Upper lobe of right lung (tissue), 1 donor: ENCODE results near the gene GOLGA8K. TPM values are rescaled to one million over a fixed set of nuclear protein-coding genes. Genes with fewer than 3 reads are reported as not detected.

Experiments used
- total RNA-seq: library from RNA; stranded (reverse); fragmentation: NEBNext Ultra II Directional; extraction: Animal tissue kit (Norgen Biotek cat#: 25700); gene quantifications from one replicate; pipeline ENCODE4 v1.2.1, GENCODE V29; 2021
- donor health status: DM: no; HTN: yes; CAD: no; lungs with severe emphysema.

The GOLGA8K gene
- total RNA-seq, 1 donor from 2014 or later = 2.1 TPM

Other genes starting within 250 kb of the GOLGA8K start
- 2.1 TPM for gene GOLGA8O, start 52.3 kb upstream of the GOLGA8K start, total RNA-seq
- gene GOLGA8N, start 190.2 kb upstream of the GOLGA8K start, total RNA-seq = 14.1 TPM
- 4.0 TPM for gene ARHGAP11A, start 212.2 kb upstream of the GOLGA8K start, total RNA-seq
- 0.96 TPM for gene SCG5, start 238.4 kb upstream of the GOLGA8K start, total RNA-seq